ENCODE results near the gene STMP1.

The STMP1 gene

GRCh38 chr7:135719688-135720087, 57.4 kb downstream of the STMP1 start:
- no peak for DNase-seq

DNA sequence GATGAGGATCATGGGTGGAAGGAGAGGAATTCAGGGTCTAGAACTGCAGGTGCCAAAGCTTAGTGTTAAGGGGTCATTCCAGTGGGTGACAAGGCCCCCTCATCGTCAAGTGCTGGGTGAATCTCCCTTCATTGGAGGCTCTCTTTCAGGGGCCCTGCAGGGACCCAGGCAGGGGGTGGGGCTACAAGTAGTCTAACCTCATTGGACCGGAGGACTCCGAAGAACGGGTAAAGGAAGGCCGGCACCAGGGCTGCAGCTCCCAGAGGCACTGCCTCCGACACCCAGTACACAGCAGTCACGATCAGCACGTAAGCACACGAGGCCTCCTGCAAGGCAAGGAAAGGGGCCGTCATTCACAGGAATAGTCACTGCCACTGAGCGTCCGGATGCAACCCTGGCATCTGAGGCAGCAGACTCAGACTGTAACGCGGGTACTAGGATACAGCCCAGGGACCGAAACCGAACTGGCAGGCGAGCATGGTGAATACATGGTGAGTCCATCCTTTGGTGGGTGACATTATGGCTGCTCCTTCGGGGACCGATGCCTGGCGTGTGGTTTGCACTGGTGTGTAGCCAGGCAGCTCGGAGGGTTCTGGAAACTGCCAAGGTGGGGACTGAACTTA, 59.0 kb downstream of the STMP1 start:
- DNase-seq: no peak

DNA sequence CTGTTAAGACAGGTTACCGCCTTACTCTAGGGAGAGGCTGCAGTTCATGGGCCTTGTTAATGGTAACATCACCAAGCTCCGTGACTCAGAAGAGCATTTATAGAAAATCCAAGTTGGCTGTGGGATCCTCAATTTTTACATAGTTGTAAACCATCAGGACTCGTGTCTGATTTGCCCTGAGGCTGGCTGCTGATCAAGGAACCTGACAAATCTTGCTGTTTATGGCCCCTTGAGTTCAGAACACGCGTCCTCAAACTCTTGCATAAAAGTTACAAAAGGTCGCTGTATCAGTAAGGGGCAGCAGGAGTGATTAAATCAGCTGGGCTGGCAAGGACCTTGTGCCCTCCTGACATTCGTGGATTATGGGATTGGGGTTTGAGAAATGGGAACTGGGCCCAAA, 61.1 kb downstream of the STMP1 start:
- no peak for DNase-seq
